Measurements from ENCODE around the gene PELI2. TPM values are rescaled to one million over a fixed set of nuclear protein-coding genes. Genes with fewer than 3 reads are reported as not detected.

Gene PELI2
- total and polyA plus RNA-seq, 2 of the 4 experiments (the other 2 are of a cell fraction), result 6.0 to 36.7 TPM

DNA sequence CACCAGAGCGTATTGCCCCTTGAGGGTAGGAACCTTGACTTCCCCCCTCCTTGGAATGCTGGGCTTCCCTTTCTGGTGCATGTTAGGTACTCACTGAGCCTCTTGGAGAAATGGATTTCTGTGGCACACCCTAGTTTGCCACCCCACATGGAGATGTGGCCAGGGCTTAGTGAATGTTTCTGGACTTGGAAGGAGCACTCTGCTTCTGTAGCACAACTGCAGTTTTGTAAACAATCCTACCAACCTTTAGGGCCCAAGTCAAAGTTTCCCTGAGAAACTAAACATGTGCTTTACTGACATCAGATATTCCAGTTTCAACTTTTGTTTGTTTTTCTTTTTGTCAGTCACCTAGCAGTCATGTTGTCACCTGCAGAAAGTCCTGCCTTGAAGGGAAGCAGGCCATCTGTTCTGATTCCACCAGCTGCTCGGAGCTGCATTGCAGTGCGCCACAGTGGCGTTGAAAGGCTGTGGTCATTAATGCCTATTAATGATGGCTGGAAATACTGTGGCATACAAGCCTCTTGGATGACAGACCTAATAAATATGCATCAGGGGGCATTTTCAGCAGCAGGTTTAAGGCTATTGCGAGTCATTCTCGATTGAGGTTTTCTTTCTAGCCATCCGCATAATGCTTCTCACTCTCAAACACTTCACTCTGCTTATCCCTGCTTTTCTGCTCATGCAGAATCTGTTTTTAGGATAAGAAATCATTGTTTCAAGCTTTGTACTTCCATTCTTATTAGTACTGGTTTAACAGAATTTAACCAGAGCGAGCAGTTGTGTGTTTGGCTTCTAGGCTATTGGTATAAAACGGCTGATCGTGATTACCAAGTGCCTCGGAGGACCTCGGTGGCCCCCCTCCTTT lies 7.8 kb downstream of the PELI2 start:
- Histone ChIP-seq H4K5ac (ENCODE audit: low read depth, low read length) (no peak overlapping the region), H3K9me3 (ENCODE audit: control insufficient read depth, insufficient read depth, low read length) (no peaks in the 10 kb centered on the region), H4K91ac (ENCODE audit: insufficient read depth, low read depth, low read length) (no peak overlapping the region), H3K4me1 (ENCODE audit: control insufficient read depth, insufficient read depth, low read length) (peaks cover 12% of the 10 kb centered on the region), H3K79me1 (ENCODE audit: low read depth in 1 of 2, low read length in 2 of 2) (peaks cover 49 to 86% of the 10 kb centered on the region in 2 experiments), H3K36me3 (ENCODE audit: control insufficient read depth, insufficient read depth, low read length) (no peaks in the 10 kb centered on the region), H4K8ac (ENCODE audit: low read depth in 2 of 2, low read length in 2 of 2) (no peak overlapping the region), H3K27ac (ENCODE audit: insufficient read depth, low read length) (no peak overlapping the region), H2AFZ (replicated peaks; ENCODE audit: low read length, poor library complexity) (no peak overlapping the region), H3K27me3 (ENCODE audit: control insufficient read depth, insufficient read depth, low read length) (no peaks in the 10 kb centered on the region), H4K20me1 (ENCODE audit: insufficient read depth, low read length) (peaks cover 76% of the 10 kb centered on the region), H2AK5ac (ENCODE audit: low read depth, low read length) (no peak overlapping the region), H3K9me1 (ENCODE audit: insufficient read depth, low read length) (peaks cover 23% of the 10 kb centered on the region), H2BK20ac (ENCODE audit: low read depth, low read length) (no peak overlapping the region), H2BK15ac (ENCODE audit: low read depth, low read length) (no peak overlapping the region), H3K4me3 (ENCODE audit: insufficient read depth, low read depth, low read length) (no peak overlapping the region), H3K4ac (ENCODE audit: low read depth, low read length) (no peak overlapping the region), H3K4me2 (ENCODE audit: low read depth, low read length) (no peak overlapping the region), H2BK5ac (ENCODE audit: low read depth, low read length, poor library complexity, severe bottlenecking) (no peak overlapping the region), H3K18ac (ENCODE audit: low read depth, low read length) (no peak overlapping the region), H3K23ac (ENCODE audit: low read depth, low read length) (no peak overlapping the region; the same call in 1 of the 2 replicates), H2AK9ac (replicated peaks; ENCODE audit: low read depth, low read length, poor library complexity) (no peak overlapping the region), H2BK120ac (ENCODE audit: low read depth, low read length) (no peak overlapping the region), H3K14ac (replicated peaks; ENCODE audit: low read depth, low read length) (no peak overlapping the region), H3K9ac (ENCODE audit: low read depth, low read length) (no peak overlapping the region), H3K56ac (ENCODE audit: extremely low read depth, insufficient read depth, low read length) (no peak overlapping the region)
- no peak for TF ChIP-seq NFE2L2 (IDR thresholded peaks at IDR 0.05; ENCODE audit: low read depth, low read length)
- TF ChIP-seq CTCF (conservative IDR thresholded peaks at IDR 0.05; ENCODE audit: low read depth, low read length), result no peak
- no peak for TF ChIP-seq POLR2A (IDR thresholded peaks at IDR 0.05; ENCODE audit: low read depth, low read length)
- TF ChIP-seq, protein P1, sequence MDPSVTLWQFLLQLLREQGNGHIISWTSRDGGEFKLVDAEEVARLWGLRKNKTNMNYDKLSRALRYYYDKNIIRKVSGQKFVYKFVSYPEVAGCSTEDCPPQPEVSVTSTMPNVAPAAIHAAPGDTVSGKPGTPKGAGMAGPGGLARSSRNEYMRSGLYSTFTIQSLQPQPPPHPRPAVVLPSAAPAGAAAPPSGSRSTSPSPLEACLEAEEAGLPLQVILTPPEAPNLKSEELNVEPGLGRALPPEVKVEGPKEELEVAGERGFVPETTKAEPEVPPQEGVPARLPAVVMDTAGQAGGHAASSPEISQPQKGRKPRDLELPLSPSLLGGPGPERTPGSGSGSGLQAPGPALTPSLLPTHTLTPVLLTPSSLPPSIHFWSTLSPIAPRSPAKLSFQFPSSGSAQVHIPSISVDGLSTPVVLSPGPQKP (IDR thresholded peaks at IDR 0.05; ENCODE audit: borderline replicate concordance, low read depth, low read length), result no peak
- TF ChIP-seq SMC3 (IDR thresholded peaks at IDR 0.05; ENCODE audit: low read depth, low read length), result no peak
- no peak for TF ChIP-seq FOS (IDR thresholded peaks at IDR 0.05; ENCODE audit: low read depth, low read length)
- no peak for TF ChIP-seq USF2 (IDR thresholded peaks at IDR 0.05; ENCODE audit: low read depth, low read length)
- TF ChIP-seq CEBPB (IDR thresholded peaks at IDR 0.05; ENCODE audit: low read depth, low read length), result no peak
- no peak for TF ChIP-seq CHD1 (IDR thresholded peaks at IDR 0.05; ENCODE audit: low read depth, low read length)
- TF ChIP-seq MXI1 (IDR thresholded peaks at IDR 0.05; ENCODE audit: borderline replicate concordance, low read depth, low read length), result no peak
- no peak for TF ChIP-seq RCOR1 (IDR thresholded peaks at IDR 0.05; ENCODE audit: insufficient replicate concordance, low read length)
- no peak for TF ChIP-seq RFX5 (IDR thresholded peaks at IDR 0.05; ENCODE audit: low read depth, low read length)
- intact Hi-C loops (cut with micrococcal nuclease), result no loop called here
- ChIA-PET CTCF (interaction anchor here (0.5 kb wide), 1 partner anchor 208 kb away, joined by 3 read pairs; no protein-coding TSS in a partner anchor), POLR2A (ENCODE audit: unreplicated experiment) (no interaction called here)
- no TSS peak for BruUV-seq (replicated peaks)
- in situ Hi-C loops (cut with MboI; ENCODE audit: low sequenced_read_pairs), result no loop called here
- DNase-seq (no peak), ATAC-seq (ENCODE audit: low read depth) (no peak)
- dilution Hi-C loops (cut with HindIII; ENCODE audit: low sequenced_read_pairs, unreplicated experiment), result no loop called here
- no CpG with 5 or more reads among the region's 12 CpGs for WGBS, 2 experiments (ENCODE audit: extremely low coverage in 2 of 2, insufficient read length in 1 of 2)
